GM12878 (cell line): ENCODE data around the gene NKAIN4. TPM values are rescaled to one million over a fixed set of nuclear protein-coding genes. Genes with fewer than 3 reads are reported as not detected.

Experiments
- ATAC-seq: fragments of 200-7000 bp; cut with Tn5 transposase; 3 replicates; pipeline ENCODE4 v1.9.1; 2020; ENCODE audit warnings: mild to moderate bottlenecking, moderate library complexity
- BruUV-seq: library from RNA; stranded (reverse); fragments of 400-500 nt; replicated peaks from 2 replicates; lab custom pipeline; 2021; lab: Mats Ljungman, UMichigan
- CTCF ChIA-PET: fragments of 300-600 bp; sonication (Branson Sonifier 250); formaldehyde crosslinking; extraction: SDS; loops from one replicate; lab custom pipeline; 2021; ENCODE audit warnings: inconsistent platforms; lab: Yijun Ruan, JAX
- POLR2A ChIA-PET: fragments of 350-600 bp; formaldehyde crosslinking; extraction: SDS; loops from one replicate; lab custom pipeline; 2021; ENCODE audit warnings: inconsistent platforms; lab: Charles Lee
- RAD21 ChIA-PET: fragments of 300-600 bp; sonication (Branson Sonifier 250); formaldehyde crosslinking; loops from one replicate; lab custom pipeline; 2023; ENCODE audit warnings: antibody characterized with exemption; ENCODE audit not compliant: unreplicated experiment; lab: Charles Lee
- SMC1A ChIA-PET: fragments of 300-600 bp; sonication (Branson Sonifier 250); formaldehyde crosslinking; loops from one replicate; lab custom pipeline; 2023; ENCODE audit not compliant: unreplicated experiment, uncharacterized antibody; lab: Charles Lee
- DNase-seq: peaks from one replicate; pipeline ENCODE4 v3.0.0-alpha.2; 2011; ENCODE audit warnings: low read depth, low spot score
- FAIRE-seq: peaks from 3 replicates; lab custom pipeline; 2011; peaks lifted over from hg19 to GRCh38; lab: Jason Lieb, UNC
- H2AFZ ChIP-seq: 2 replicates; pipeline ENCODE4 v1.6.0; 2011; ENCODE audit warnings: low read depth, low read length, control low read depth; ENCODE audit not compliant: control insufficient read depth
- H3K27ac ChIP-seq: 2 replicates; pipeline ENCODE4 v1.5.1; 2011; ENCODE audit warnings: control low read depth; ENCODE audit not compliant: control insufficient read depth, insufficient read depth
- H3K27me3 ChIP-seq, 2 experiments: replicated peaks in 1 of 2; 2 replicates each; pipeline versions ENCODE4 v1.6.0 to v1.6.1; 2011; ENCODE audit warnings: low read length in 1 of 2; ENCODE audit not compliant: control insufficient read depth in 2 of 2, insufficient read depth in 2 of 2
- H3K36me3 ChIP-seq, 2 experiments: 2 replicates each; pipeline ENCODE4 v1.5.1; 2011; ENCODE audit warnings: low read length in 1 of 2; ENCODE audit not compliant: control insufficient read depth in 2 of 2, insufficient read depth in 2 of 2
- H3K4me1 ChIP-seq: 2 replicates; pipeline ENCODE4 v1.6.1; 2011; ENCODE audit warnings: mild to moderate bottlenecking, low read length, moderate library complexity, mixed read lengths; ENCODE audit not compliant: control insufficient read depth, insufficient read depth
- H3K4me2 ChIP-seq: 2 replicates; pipeline ENCODE4 v1.6.0; 2011; ENCODE audit warnings: control low read depth; ENCODE audit not compliant: control insufficient read depth, insufficient read depth
- H3K4me3 ChIP-seq: fragments of 200-600 bp; sonication (generic); 2 replicates; pipeline ENCODE4 v1.5.1; 2016
- H3K79me2 ChIP-seq: 2 replicates; pipeline ENCODE4 v1.6.0; 2011; ENCODE audit warnings: low read length; ENCODE audit not compliant: control insufficient read depth, insufficient read depth
- H3K9ac ChIP-seq: 2 replicates; pipeline ENCODE4 v1.8.0; 2011; ENCODE audit warnings: low read length, control low read depth, mixed read lengths; ENCODE audit not compliant: control insufficient read depth, insufficient read depth
- H3K9me3 ChIP-seq: replicated peaks from 3 replicates; pipeline ENCODE4 v1.5.1; 2011; ENCODE audit warnings: mild to moderate bottlenecking, low read length; ENCODE audit not compliant: control insufficient read depth, insufficient read depth
- H4K20me1 ChIP-seq: 2 replicates; pipeline ENCODE4 v1.6.0; 2011; ENCODE audit not compliant: control insufficient read depth, insufficient read depth
- CHD1 ChIP-seq: IDR thresholded peaks from 2 replicates; pipeline ENCODE4 v1.6.1; 2012; ENCODE audit warnings: low read depth, low read length, improper control_type of control experiment
- CREM ChIP-seq: IDR thresholded peaks from 2 replicates; pipeline ENCODE4 v1.6.1; 2014; ENCODE audit warnings: antibody characterized with exemption, low read depth
- JUND ChIP-seq: IDR thresholded peaks from 2 replicates; pipeline ENCODE4 v1.6.1; 2012; ENCODE audit warnings: low read depth, mild to moderate bottlenecking, low read length, improper control_type of control experiment, moderate library complexity
- LARP7 ChIP-seq: fragments of 450-650 bp; IDR thresholded peaks from 2 replicates; pipeline ENCODE4 v1.6.1; 2017; ENCODE audit warnings: mild to moderate bottlenecking
- SMAD1 ChIP-seq: fragments of 450-650 bp; IDR thresholded peaks from 2 replicates; pipeline ENCODE4 v1.6.1; 2018; ENCODE audit warnings: mild to moderate bottlenecking, low read depth; ENCODE audit not compliant: partially characterized antibody
- ZBED1 ChIP-seq: IDR thresholded peaks from 2 replicates; pipeline ENCODE4 v1.6.1; 2016; ENCODE audit warnings: borderline replicate concordance
- WGBS: methylation state at CpG from one replicate; pipeline ENCODE4 v1.1.6; 2016; ENCODE audit warnings: low lambda C conversion rate; ENCODE audit not compliant: insufficient replicate concordance, insufficient coverage; ENCODE audit errors: missing lambda C conversion rate; 5-methylcytosine and 5-hydroxymethylcytosine counted together
- in situ Hi-C: fragments of 300-500 bp; cut with MboI; formaldehyde crosslinking; loops from 9 replicates; pipeline ENCODE4 v1.14.3; 2018; ENCODE audit warnings: mixed read lengths
- intact Hi-C: fragments of 100-400 bp; cut with micrococcal nuclease; formaldehyde crosslinking; loops from one replicate; pipeline ENCODE4 v1.14.2; 2022; ENCODE audit not compliant: unreplicated experiment
- polyA plus RNA-seq, 11 experiments: library from polyadenylated mRNA; depleted of rRNA in 4 of 11; unstranded in 6 of 11; stranded (reverse) in 5 of 11; fragments of >200 nt; fragmentation: Nextera tagmentation in 4 of 11; fragmentation: Illumina TruSeq in 1 of 11; extraction: Ambion mirVana in 4 of 11; extraction: Trizol in 1 of 11; gene quantifications; 1 replicate in 1 of 11; 2 replicates in 10 of 11; pipeline versions ENCODE4 v1.2.1 to v1.2.3, GENCODE V29; 2011 to 2016; ENCODE audit warnings: inconsistent platforms in 2 of 11, missing spikeins in 2 of 11, low read depth in 1 of 11
- total RNA-seq, 4 experiments: library from RNA; depleted of rRNA in 3 of 4; stranded (reverse); fragments of >200 nt in 3 of 4; fragmentation: Illumina TruSeq in 1 of 4; extraction: Trizol in 1 of 4; gene quantifications; 2 replicates each; pipeline versions ENCODE4 v1.2.1 to v1.2.3, GENCODE V29; 2013 to 2021
- TF ChIP-seq, protein P1 (sequence below): IDR thresholded peaks from 2 replicates; pipeline ENCODE4 v1.6.1; 2012; ENCODE audit warnings: low read depth, low read length, improper control_type of control experiment
- TF ChIP-seq, protein P2 (sequence below): fragments of 450-650 bp; IDR thresholded peaks from 2 replicates; pipeline ENCODE4 v1.6.1; 2017; ENCODE audit warnings: mild to moderate bottlenecking, moderate library complexity
- TF ChIP-seq, protein P3 (sequence below): fragments of 450-650 bp; IDR thresholded peaks from 2 replicates; pipeline ENCODE4 v1.6.1; 2018; ENCODE audit warnings: mild to moderate bottlenecking, low read depth, moderate library complexity; ENCODE audit not compliant: partially characterized antibody
- TF ChIP-seq, protein P4 (sequence below): fragments of 450-650 bp; IDR thresholded peaks from 2 replicates; pipeline ENCODE4 v1.6.1; 2017; ENCODE audit warnings: mild to moderate bottlenecking, moderate library complexity
- TF ChIP-seq, protein P5 (sequence below): fragments of 150-350 bp; IDR thresholded peaks from 2 replicates; pipeline ENCODE4 v1.6.1; 2014; ENCODE audit warnings: mild to moderate bottlenecking, low read depth, low read length

Gene NKAIN4
- total and polyA plus RNA-seq, 10 of the 15 experiments (the other 5 are each of a cell fraction or from before 2014, with no cell fraction given): 0.11 TPM; not detected in 9

DNA sequence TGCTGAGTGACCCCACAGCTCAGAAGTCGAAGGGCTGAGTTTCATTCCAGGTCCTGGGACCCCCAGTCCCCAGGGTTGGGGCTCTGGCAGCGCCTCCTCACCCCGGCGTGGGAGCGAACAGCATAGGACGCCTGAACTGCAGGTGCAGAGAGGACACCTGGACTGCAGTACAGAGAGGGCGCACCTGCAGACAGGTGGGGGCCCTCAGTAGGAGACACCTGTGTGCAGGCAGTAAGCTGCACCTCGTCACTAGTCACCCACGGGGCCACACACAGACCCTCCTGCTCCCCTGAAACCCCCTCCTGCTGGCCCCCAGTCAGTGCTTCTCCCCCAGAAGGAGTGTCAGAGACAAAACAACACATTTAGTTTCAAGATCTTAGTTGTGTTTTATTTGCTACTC is 8.6 kb upstream of the NKAIN4 start:
- BruUV-seq: no TSS peak
- in situ Hi-C loops: no loop called here
- intact Hi-C loops: no loop called here
- 26% methylated on average over 9 of the region's 9 CpGs for WGBS
- no peaks in the 10 kb centered on the region for H4K20me1 ChIP-seq
- H3K27me3 ChIP-seq: peaks cover 0 to 6% of the 10 kb centered on the region in 2 experiments; a peak in 2 of 4 replicates
- H3K9ac ChIP-seq: no peak overlapping the region
- POLR2A ChIA-PET: no interaction called here
- no peaks in the 10 kb centered on the region for H3K9me3 ChIP-seq
- SMC1A ChIA-PET: no interaction called here
- no peaks in the 10 kb centered on the region for H3K79me2 ChIP-seq
- no peaks in the 10 kb centered on the region for H3K36me3 ChIP-seq
- no peak overlapping the region for H2AFZ ChIP-seq
- no peak overlapping the region for H3K4me3 ChIP-seq
- ATAC-seq (no peak), FAIRE-seq (no peak), DNase-seq (no peak)
- RAD21 ChIA-PET: no interaction called here
- no peak overlapping the region for H3K4me2 ChIP-seq
- H3K27ac ChIP-seq: no peak overlapping the region
- no peaks in the 10 kb centered on the region for H3K4me1 ChIP-seq
- CTCF ChIA-PET: no interaction called here
- no peak for TF ChIP-seq SMAD1
- TF ChIP-seq, protein P1, sequence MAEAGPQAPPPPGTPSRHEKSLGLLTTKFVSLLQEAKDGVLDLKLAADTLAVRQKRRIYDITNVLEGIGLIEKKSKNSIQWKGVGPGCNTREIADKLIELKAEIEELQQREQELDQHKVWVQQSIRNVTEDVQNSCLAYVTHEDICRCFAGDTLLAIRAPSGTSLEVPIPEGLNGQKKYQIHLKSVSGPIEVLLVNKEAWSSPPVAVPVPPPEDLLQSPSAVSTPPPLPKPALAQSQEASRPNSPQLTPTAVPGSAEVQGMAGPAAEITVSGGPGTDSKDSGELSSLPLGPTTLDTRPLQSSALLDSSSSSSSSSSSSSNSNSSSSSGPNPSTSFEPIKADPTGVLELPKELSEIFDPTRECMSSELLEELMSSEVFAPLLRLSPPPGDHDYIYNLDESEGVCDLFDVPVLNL: no peak
- TF ChIP-seq, protein P2, sequence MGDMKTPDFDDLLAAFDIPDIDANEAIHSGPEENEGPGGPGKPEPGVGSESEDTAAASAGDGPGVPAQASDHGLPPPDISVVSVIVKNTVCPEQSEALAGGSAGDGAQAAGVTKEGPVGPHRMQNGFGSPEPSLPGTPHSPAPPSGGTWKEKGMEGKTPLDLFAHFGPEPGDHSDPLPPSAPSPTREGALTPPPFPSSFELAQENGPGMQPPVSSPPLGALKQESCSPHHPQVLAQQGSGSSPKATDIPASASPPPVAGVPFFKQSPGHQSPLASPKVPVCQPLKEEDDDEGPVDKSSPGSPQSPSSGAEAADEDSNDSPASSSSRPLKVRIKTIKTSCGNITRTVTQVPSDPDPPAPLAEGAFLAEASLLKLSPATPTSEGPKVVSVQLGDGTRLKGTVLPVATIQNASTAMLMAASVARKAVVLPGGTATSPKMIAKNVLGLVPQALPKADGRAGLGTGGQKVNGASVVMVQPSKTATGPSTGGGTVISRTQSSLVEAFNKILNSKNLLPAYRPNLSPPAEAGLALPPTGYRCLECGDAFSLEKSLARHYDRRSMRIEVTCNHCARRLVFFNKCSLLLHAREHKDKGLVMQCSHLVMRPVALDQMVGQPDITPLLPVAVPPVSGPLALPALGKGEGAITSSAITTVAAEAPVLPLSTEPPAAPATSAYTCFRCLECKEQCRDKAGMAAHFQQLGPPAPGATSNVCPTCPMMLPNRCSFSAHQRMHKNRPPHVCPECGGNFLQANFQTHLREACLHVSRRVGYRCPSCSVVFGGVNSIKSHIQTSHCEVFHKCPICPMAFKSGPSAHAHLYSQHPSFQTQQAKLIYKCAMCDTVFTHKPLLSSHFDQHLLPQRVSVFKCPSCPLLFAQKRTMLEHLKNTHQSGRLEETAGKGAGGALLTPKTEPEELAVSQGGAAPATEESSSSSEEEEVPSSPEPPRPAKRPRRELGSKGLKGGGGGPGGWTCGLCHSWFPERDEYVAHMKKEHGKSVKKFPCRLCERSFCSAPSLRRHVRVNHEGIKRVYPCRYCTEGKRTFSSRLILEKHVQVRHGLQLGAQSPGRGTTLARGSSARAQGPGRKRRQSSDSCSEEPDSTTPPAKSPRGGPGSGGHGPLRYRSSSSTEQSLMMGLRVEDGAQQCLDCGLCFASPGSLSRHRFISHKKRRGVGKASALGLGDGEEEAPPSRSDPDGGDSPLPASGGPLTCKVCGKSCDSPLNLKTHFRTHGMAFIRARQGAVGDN: no peak
- no peak for TF ChIP-seq CHD1
- TF ChIP-seq ZBED1: no peak
- no peak for TF ChIP-seq CREM
- no peak for TF ChIP-seq LARP7
- TF ChIP-seq, protein P3, sequence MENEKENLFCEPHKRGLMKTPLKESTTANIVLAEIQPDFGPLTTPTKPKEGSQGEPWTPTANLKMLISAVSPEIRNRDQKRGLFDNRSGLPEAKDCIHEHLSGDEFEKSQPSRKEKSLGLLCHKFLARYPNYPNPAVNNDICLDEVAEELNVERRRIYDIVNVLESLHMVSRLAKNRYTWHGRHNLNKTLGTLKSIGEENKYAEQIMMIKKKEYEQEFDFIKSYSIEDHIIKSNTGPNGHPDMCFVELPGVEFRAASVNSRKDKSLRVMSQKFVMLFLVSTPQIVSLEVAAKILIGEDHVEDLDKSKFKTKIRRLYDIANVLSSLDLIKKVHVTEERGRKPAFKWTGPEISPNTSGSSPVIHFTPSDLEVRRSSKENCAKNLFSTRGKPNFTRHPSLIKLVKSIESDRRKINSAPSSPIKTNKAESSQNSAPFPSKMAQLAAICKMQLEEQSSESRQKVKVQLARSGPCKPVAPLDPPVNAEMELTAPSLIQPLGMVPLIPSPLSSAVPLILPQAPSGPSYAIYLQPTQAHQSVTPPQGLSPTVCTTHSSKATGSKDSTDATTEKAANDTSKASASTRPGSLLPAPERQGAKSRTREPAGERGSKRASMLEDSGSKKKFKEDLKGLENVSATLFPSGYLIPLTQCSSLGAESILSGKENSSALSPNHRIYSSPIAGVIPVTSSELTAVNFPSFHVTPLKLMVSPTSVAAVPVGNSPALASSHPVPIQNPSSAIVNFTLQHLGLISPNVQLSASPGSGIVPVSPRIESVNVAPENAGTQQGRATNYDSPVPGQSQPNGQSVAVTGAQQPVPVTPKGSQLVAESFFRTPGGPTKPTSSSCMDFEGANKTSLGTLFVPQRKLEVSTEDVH: no peak
- TF ChIP-seq, protein P4, sequence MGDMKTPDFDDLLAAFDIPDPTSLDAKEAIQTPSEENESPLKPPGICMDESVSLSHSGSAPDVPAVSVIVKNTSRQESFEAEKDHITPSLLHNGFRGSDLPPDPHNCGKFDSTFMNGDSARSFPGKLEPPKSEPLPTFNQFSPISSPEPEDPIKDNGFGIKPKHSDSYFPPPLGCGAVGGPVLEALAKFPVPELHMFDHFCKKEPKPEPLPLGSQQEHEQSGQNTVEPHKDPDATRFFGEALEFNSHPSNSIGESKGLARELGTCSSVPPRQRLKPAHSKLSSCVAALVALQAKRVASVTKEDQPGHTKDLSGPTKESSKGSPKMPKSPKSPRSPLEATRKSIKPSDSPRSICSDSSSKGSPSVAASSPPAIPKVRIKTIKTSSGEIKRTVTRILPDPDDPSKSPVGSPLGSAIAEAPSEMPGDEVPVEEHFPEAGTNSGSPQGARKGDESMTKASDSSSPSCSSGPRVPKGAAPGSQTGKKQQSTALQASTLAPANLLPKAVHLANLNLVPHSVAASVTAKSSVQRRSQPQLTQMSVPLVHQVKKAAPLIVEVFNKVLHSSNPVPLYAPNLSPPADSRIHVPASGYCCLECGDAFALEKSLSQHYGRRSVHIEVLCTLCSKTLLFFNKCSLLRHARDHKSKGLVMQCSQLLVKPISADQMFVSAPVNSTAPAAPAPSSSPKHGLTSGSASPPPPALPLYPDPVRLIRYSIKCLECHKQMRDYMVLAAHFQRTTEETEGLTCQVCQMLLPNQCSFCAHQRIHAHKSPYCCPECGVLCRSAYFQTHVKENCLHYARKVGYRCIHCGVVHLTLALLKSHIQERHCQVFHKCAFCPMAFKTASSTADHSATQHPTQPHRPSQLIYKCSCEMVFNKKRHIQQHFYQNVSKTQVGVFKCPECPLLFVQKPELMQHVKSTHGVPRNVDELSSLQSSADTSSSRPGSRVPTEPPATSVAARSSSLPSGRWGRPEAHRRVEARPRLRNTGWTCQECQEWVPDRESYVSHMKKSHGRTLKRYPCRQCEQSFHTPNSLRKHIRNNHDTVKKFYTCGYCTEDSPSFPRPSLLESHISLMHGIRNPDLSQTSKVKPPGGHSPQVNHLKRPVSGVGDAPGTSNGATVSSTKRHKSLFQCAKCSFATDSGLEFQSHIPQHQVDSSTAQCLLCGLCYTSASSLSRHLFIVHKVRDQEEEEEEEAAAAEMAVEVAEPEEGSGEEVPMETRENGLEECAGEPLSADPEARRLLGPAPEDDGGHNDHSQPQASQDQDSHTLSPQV: no peak
- TF ChIP-seq, protein P5, sequence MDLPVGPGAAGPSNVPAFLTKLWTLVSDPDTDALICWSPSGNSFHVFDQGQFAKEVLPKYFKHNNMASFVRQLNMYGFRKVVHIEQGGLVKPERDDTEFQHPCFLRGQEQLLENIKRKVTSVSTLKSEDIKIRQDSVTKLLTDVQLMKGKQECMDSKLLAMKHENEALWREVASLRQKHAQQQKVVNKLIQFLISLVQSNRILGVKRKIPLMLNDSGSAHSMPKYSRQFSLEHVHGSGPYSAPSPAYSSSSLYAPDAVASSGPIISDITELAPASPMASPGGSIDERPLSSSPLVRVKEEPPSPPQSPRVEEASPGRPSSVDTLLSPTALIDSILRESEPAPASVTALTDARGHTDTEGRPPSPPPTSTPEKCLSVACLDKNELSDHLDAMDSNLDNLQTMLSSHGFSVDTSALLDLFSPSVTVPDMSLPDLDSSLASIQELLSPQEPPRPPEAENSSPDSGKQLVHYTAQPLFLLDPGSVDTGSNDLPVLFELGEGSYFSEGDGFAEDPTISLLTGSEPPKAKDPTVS: no peak
- no peak for TF ChIP-seq JUND
